GM12801 (cell line): ENCODE measurements around the gene NEURL1B.

Experiments used
- TF ChIP-seq, protein P1 (sequence below): IDR thresholded peaks from one replicate; pipeline ENCODE4 v1.5.1; 2011; ENCODE audit warnings: control low read depth; ENCODE audit not compliant: insufficient read length; ENCODE audit errors: extremely low read depth

Gene NEURL1B

DNA sequence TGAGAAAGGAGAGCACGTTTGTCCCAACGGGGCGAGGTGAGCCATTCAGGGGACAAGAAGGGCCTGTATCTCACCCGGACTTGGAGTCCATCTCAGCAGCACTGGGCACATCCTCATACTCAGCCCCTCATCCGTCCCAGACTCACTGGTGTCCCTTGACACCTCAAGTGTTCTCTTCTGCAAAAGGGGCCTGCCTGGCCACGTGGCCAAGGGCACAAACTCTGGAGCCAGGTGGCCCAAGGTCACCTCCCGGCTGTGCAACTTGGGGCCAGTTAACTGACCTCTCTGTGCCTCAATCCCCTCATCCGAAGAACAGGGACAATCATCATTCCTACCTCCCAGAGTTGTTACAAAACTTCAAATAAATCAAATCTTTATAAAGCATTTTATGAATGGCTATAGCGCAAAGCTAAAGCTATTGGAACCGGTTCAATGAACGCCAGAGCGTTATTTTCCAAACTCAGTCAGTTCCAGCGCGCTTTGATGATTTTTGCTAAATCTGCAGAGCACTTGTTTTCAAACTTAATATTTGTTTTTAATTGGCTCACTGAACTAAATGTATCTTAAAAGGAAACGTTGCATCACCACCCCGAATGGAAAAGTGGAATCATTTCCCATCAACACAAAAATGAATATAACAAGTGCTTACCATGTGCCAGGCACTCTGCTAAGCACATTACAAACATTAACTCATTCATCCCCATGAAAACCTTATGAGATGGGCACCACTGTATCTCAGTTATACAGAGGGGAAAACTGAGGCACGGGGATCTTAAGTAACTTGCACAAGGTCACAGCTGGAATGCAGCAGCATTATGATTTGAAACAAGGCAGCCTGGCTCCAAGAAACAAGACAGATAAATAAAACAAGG, 80.6 kb downstream of the NEURL1B start:
- TF ChIP-seq, protein P1, sequence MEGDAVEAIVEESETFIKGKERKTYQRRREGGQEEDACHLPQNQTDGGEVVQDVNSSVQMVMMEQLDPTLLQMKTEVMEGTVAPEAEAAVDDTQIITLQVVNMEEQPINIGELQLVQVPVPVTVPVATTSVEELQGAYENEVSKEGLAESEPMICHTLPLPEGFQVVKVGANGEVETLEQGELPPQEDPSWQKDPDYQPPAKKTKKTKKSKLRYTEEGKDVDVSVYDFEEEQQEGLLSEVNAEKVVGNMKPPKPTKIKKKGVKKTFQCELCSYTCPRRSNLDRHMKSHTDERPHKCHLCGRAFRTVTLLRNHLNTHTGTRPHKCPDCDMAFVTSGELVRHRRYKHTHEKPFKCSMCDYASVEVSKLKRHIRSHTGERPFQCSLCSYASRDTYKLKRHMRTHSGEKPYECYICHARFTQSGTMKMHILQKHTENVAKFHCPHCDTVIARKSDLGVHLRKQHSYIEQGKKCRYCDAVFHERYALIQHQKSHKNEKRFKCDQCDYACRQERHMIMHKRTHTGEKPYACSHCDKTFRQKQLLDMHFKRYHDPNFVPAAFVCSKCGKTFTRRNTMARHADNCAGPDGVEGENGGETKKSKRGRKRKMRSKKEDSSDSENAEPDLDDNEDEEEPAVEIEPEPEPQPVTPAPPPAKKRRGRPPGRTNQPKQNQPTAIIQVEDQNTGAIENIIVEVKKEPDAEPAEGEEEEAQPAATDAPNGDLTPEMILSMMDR = no peak

DNA sequence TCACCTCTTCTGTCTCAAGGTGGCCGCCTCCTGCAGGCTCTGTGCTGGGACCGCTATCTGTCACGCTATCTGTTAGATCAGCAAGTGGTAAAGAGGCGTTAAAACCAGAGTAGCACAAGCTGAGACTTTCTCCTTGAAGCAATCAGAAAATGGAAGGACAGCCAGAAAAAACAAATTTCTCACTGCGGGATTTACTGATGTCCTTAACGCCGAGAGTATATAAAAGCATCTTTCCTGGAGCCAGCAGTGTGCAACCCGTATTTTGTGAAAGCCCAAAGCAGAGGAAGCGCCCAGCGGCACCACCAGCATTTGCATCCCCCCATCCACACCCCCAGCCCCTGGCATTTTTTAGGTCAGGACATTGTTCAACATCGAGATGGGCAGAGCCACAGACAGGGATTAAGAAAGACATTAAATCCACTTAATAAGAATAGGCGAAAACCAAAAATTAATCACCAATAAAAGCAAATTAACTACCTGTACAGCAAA, 81.3 kb downstream of the NEURL1B start:
- TF ChIP-seq, protein P1 = no peak

DNA sequence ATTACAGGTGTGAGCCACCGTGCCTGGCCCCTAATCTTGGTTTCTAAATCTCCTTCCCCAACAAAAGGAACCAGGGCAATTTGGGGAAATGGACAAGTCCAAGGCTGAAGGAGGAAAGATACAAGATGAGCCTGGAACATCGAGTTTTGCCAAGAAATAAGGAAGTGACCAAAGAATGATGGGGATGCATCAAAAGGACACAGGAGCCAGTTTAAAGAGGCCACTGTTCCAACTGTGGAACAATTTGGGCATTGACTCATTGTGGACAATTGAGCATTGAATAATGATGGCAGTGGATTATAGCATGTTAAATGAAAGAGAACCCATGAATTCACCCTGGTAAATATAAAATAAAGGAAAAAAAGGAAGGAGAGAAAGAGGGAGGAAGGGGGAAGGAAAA, 82.4 kb downstream of the NEURL1B start:
- TF ChIP-seq, protein P1 = no peak

DNA sequence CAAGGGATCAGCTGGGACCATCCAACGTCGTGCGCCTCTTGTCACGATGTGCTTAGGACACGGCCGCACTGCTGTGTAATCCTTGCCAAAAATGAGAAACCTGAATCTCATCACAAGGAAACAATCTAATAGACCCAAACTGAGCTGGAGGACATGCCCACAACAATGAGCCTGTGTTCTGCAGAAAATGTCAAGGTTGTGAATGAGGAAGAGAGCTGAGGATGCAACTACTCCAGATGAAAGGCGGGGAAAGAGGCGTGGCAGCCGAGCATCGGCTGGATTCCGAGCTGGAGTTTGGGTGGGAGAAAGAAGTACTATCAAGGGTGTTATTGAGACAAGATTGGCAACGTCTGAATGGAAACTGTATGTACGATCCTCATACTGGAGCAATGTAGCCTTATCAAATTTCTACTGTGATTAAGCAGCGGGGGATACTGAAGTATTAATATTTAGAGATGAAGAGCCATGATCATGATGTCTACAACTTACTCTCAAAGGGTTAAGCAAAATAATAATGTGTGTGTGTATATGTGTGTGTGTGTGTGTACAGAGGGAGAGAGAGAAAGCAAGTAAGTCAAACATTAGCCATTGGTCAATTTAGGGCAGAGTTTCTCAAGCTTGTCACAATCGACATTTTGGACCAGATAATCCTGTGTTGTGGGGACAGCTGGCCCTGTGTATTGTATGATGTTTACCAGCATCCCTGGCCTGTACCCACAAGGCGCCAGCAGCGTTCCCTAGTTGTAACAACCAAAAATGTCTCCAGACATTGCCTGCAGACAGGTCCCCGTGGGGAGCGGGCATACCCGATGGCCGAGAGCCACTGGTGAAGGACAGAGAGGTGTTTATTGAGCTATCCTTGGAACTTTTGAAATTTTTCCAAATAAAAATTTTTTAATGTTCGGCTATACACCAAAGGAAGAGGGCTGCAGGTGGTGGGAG, 83.5 kb downstream of the NEURL1B start:
- TF ChIP-seq, protein P1 = no peak

DNA sequence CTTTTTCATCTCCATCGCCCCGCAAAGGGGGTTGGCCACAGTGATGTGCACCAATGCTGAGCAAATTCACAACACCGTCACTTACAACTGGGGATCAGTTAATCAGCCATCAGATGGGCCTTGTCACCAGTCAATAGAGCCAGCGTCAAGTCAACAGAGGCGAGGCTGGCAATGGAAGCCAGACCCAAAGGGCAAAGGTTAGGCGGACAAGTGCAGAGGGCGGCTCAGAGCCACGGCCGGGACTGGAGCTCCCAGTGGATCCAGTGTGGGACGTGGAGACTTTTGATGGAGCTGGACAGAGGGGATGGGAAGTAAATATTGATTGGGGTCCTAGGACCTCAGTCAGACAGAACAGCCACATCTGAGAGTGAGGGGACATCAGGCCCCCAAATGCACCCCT, 84.2 kb downstream of the NEURL1B start:
- TF ChIP-seq, protein P1 = no peak

DNA sequence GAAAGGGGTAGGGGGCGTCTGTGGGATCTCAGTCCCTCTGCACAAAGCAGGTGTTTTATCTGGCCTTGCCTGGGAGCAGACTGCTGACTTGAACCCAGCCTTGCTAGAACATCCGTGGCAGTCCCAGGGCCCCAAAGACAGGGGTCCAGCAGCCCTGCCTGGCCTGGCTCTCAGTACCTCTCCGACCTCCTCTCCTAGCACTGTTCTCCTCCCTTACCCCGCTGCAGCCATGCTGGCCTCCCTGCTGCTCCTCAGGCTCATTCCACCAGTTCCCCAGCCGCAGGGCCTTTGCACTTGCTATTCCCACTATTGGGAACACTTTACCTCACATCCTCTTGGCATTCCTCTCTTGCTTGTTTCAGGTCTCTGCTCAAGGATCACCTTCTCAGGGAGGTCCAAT, 84.7 kb downstream of the NEURL1B start:
- TF ChIP-seq, protein P1 = no peak

DNA sequence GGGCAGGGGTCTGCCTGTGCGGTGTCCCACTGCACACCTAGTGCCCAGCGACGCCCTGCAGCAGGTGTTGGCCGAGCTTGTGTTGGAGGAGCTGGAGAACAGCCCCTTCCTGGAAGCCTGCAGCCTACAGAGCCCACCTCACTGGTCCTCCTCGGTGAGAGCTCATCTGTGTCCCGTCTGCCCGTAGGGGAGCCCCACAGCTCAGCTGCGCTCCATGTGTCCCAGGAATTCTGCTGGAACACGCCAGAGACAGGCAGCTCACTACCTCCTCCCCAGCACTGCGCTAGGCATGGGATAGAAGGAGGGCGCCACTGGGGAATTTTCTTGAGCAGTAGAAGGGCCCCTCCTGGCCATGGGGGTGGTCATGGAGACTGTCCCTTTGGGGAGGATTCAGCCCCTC, 85.9 kb downstream of the NEURL1B start:
- TF ChIP-seq, protein P1 = no peak
